ENCODE measurements around the gene FSD1L. TPM values are rescaled to one million over a fixed set of nuclear protein-coding genes. Genes with fewer than 3 reads are reported as not detected.

FSD1L gene
- total RNA-seq, 1 donor from 2014 or later = 3.3 TPM

DNA sequence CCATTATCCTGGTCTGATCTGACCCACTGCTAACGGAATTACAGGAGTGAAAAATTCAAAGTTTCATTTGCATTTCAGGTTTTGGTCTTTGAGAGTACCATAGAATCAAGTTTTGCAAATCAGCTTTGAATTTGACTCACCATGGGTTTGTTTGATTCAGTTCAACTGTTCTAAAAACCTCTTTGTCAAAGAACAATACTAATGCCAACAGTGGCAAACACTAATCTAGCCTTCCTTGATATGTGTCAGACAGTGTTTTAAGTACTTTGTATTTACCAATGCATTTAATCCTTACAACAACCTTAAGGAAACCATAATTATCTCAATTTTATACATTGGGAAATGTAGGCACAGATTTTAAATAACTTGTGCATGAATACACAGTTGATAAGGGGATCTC lies 10.1 kb upstream of the FSD1L start:
- DNase-seq (ENCODE audit: low read depth) = no peak
- Histone ChIP-seq H3K4me3 (ENCODE audit: low read depth, low read length) (no peak overlapping the region), H3K27me3 (ENCODE audit: control insufficient read depth, insufficient read depth, low read length) (no peaks in the 10 kb centered on the region), H3K36me3 (ENCODE audit: control insufficient read depth, insufficient read depth, low read length) (no peaks in the 10 kb centered on the region)
- TF ChIP-seq, protein P1, sequence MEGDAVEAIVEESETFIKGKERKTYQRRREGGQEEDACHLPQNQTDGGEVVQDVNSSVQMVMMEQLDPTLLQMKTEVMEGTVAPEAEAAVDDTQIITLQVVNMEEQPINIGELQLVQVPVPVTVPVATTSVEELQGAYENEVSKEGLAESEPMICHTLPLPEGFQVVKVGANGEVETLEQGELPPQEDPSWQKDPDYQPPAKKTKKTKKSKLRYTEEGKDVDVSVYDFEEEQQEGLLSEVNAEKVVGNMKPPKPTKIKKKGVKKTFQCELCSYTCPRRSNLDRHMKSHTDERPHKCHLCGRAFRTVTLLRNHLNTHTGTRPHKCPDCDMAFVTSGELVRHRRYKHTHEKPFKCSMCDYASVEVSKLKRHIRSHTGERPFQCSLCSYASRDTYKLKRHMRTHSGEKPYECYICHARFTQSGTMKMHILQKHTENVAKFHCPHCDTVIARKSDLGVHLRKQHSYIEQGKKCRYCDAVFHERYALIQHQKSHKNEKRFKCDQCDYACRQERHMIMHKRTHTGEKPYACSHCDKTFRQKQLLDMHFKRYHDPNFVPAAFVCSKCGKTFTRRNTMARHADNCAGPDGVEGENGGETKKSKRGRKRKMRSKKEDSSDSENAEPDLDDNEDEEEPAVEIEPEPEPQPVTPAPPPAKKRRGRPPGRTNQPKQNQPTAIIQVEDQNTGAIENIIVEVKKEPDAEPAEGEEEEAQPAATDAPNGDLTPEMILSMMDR (IDR thresholded peaks at IDR 0.05; ENCODE audit: insufficient read depth, low read length, poor library complexity, severe bottlenecking) = no peak

DNA sequence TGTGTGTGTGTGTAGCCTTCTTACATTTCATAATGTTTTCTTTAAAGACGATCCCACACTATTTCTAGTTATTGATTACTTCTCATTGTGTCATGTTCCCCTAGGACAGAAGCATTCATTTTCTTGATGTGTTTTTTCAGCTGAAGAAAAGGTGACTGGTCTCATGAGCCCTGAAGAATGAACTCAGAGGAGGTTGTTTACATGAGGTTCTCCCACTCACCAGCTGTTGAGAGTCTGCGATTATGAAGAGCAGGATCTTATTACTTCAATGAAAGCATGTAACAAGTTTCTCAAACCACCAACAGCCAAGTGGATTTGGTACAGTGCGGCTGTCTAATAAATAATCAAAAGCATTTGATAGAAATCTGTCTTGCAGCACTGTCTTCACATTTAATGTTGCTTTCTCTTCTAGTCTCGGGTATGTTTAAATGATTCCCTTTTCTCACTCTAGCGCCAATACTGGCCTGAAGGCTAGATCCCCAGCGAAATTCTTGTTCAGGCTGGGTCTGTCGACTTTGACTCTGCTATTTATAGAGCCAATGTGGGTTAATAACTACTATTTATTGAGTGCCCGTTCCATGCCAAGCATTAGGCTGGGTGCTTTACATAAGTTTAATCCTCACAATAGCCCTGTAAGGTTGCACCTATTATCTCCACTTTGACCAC lies 9.6 kb upstream of the FSD1L start:
- Histone ChIP-seq H3K27me3 (ENCODE audit: control insufficient read depth, insufficient read depth, low read length) (no peaks in the 10 kb centered on the region), H3K36me3 (ENCODE audit: control insufficient read depth, insufficient read depth, low read length) (no peaks in the 10 kb centered on the region), H3K4me3 (ENCODE audit: low read depth, low read length) (no peak overlapping the region)
- TF ChIP-seq, protein P1 (IDR thresholded peaks at IDR 0.05; ENCODE audit: insufficient read depth, low read length, poor library complexity, severe bottlenecking) = no peak
- DNase-seq (ENCODE audit: low read depth) = peak; percentile 67

DNA sequence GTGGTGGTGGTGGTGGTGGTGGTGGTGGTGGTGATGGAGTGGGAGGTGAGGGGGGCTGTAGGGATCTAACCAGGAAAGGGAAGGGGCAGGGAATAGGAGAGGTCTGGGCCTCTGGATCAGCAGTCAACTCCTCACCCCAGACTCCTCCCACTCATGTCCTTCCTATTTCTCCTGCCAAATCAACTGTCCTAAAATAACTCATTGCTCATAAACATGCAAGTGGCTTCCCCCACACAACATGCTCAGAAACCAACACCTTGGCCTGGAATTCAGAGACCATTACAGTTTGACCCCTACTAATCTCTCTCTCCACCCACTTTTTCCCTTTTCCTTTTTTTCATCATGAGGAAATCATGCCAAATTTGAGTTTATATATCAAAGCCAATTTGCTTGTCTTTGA lies 8.4 kb upstream of the FSD1L start:
- no peaks in the 10 kb centered on the region for H3K36me3 ChIP-seq (ENCODE audit: control insufficient read depth, insufficient read depth, low read length)
- no peak for DNase-seq (ENCODE audit: low read depth)
- no peak overlapping the region for H3K4me3 ChIP-seq (ENCODE audit: low read depth, low read length)
- no peaks in the 10 kb centered on the region for H3K27me3 ChIP-seq (ENCODE audit: control insufficient read depth, insufficient read depth, low read length)
- TF ChIP-seq, protein P1 (IDR thresholded peaks at IDR 0.05; ENCODE audit: insufficient read depth, low read length, poor library complexity, severe bottlenecking) = no peak

DNA sequence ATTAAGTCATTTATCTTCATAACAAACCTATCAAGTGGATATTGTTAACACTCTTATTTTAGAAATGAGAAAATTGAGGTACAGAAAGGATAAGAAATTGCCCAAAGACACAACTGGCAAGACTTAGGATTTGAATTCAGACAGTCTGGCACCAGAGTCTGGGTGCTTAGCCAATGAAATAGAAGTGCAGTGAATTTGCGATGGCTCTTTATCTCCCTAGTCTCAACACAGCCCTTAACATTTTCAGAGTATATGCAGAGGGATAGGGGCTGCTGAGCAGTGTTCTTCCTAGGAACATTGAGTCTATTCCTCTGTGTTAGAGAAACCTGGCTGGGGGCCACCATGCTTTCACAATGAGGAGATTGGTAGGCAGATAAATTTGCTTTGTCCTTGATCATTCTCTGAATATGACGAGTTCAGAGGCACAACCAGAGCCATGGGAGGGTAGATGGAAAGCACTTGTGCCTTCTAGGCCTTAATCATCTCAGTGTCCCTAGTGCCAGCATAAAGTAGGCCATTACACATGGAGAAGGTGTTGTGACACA lies 6.1 kb upstream of the FSD1L start:
- Histone ChIP-seq H3K27me3 (ENCODE audit: control insufficient read depth, insufficient read depth, low read length) (no peaks in the 10 kb centered on the region), H3K4me3 (ENCODE audit: low read depth, low read length) (no peak overlapping the region), H3K36me3 (ENCODE audit: control insufficient read depth, insufficient read depth, low read length) (no peaks in the 10 kb centered on the region)
- TF ChIP-seq, protein P1 (IDR thresholded peaks at IDR 0.05; ENCODE audit: insufficient read depth, low read length, poor library complexity, severe bottlenecking) = no peak
- no peak for DNase-seq (ENCODE audit: low read depth)

DNA sequence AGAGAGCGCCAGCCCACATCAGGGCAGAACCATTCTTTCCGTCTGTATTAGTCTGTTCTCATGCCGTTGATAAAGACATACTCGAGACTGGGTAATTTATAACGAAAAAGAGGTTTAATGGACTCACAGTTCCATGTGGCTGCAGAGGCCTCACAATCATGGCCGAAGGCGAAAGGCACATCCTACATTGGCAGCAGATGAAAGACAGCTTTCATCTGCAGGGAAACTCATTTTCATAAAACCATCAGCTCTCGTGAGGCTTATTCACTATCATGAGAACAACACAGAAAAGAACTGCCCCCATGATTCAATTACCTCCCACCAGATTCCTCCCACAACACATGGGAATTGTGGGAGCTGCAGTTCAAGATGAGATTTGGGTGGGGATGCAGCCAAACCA lies 4.7 kb upstream of the FSD1L start:
- no peaks in the 10 kb centered on the region for H3K36me3 ChIP-seq (ENCODE audit: control insufficient read depth, insufficient read depth, low read length)
- TF ChIP-seq, protein P1 (IDR thresholded peaks at IDR 0.05; ENCODE audit: insufficient read depth, low read length, poor library complexity, severe bottlenecking) = no peak
- H3K27me3 ChIP-seq (ENCODE audit: control insufficient read depth, insufficient read depth, low read length) = no peaks in the 10 kb centered on the region
- H3K4me3 ChIP-seq (ENCODE audit: low read depth, low read length) = no peak overlapping the region
- DNase-seq (ENCODE audit: low read depth) = no peak

DNA sequence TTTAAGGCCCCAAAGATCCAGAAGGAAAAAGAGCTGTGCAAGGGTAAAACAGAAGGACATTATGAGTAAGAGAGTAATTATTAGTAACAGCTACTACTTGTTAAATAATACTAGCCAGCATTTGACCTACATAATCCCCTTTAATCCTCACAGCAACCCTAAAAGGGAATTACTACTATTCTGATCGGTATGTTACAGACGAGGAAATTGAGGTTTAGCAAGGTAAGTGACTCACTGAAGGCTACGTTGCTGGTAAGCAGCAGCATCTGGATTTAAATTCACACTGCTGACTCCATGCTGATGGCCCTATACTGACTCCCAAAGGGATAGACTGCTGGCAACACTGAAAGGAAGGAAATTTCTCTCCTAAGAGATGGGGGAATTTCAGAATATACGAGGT lies 3.7 kb upstream of the FSD1L start:
- H3K4me3 ChIP-seq (ENCODE audit: low read depth, low read length) = no peak overlapping the region
- H3K27me3 ChIP-seq (ENCODE audit: control insufficient read depth, insufficient read depth, low read length) = no peaks in the 10 kb centered on the region
- no peaks in the 10 kb centered on the region for H3K36me3 ChIP-seq (ENCODE audit: control insufficient read depth, insufficient read depth, low read length)
- DNase-seq (ENCODE audit: low read depth) = no peak
- TF ChIP-seq, protein P1 (IDR thresholded peaks at IDR 0.05; ENCODE audit: insufficient read depth, low read length, poor library complexity, severe bottlenecking) = no peak
